Caki2 (cell line): Measurements from ENCODE around the gene DKK3. TPM values are rescaled to one million over a fixed set of nuclear protein-coding genes. Genes with fewer than 3 reads are reported as not detected.
A peak's percentile ranks its signal among the peaks of the same experiment; 100 is the strongest.

Experiments used
- DNase-seq: peaks from one replicate; pipeline ENCODE4 v3.0.0-alpha.2; 2015; ENCODE audit warnings: low read depth
- in situ Hi-C: cut with HindIII; loops from 2 replicates; pipeline ENCODE4 v1.10.0; 2016; ENCODE audit warnings: low sequenced_read_pairs, low pct_unique_long_range_greater_than_20kb, mixed read lengths
- total RNA-seq: library from RNA; depleted of rRNA; stranded (reverse); fragments of >200 nt; shearing (Covaris generic); gene quantifications from 2 replicates; pipeline ENCODE4 v1.2.3, GENCODE V29; 2014; ENCODE audit warnings: low replicate concordance

The DKK3 gene
- total RNA-seq, 1 experiment from 2014 or later: 67.3 TPM

- in situ Hi-C loops: no loop called here
- DNase-seq: no peak
Measured at GRCh38 chr11:11976481-11977127, 31.8 kb downstream of the DKK3 start.

GRCh38 chr11:11975201-11976092, 33.0 kb downstream of the DKK3 start:
- no peak for DNase-seq
- in situ Hi-C loops: no loop called here

- in situ Hi-C loops: no loop called here
Measured at GRCh38 chr11:11973866-11974265, 34.6 kb downstream of the DKK3 start.

GRCh38 chr11:11973361-11973800, 35.0 kb downstream of the DKK3 start:
- no peak for DNase-seq
- in situ Hi-C loops: no loop called here

More at GRCh38 chr11:11973866-11974265, 34.6 kb downstream of the DKK3 start:
- no peak for DNase-seq

GRCh38 chr11:11972730-11973341, 35.6 kb downstream of the DKK3 start:
- in situ Hi-C loops: no loop called here
- DNase-seq: no peak

GRCh38 chr11:11971906-11972547, 36.4 kb downstream of the DKK3 start:
- DNase-seq: no peak
- in situ Hi-C loops: no loop called here

- DNase-seq: no peak
- in situ Hi-C loops: no loop called here
Measured at GRCh38 chr11:11970556-11970955, 37.9 kb downstream of the DKK3 start.

GRCh38 chr11:11969380-11970215, 38.8 kb downstream of the DKK3 start:
- in situ Hi-C loops: no loop called here
- DNase-seq: no peak

GRCh38 chr11:11968511-11969280, 39.7 kb downstream of the DKK3 start:
- in situ Hi-C loops: no loop called here
- DNase-seq: no peak

- in situ Hi-C loops: no loop called here
- no peak for DNase-seq
Measured at GRCh38 chr11:11967669-11968510, 40.5 kb downstream of the DKK3 start.

- in situ Hi-C loops: no loop called here
- peak; percentile 28 for DNase-seq
Measured at GRCh38 chr11:11966826-11967668, 41.4 kb downstream of the DKK3 start.

GRCh38 chr11:11966354-11966741, 42.1 kb downstream of the DKK3 start:
- in situ Hi-C loops: no loop called here
- no peak for DNase-seq

- DNase-seq: no peak
- in situ Hi-C loops: no loop called here
Measured at GRCh38 chr11:11965656-11966353, 42.6 kb downstream of the DKK3 start.

- in situ Hi-C loops: no loop called here
- no peak for DNase-seq
Measured at GRCh38 chr11:11965192-11965591, 43.2 kb downstream of the DKK3 start.

- in situ Hi-C loops: no loop called here
- no peak for DNase-seq
Measured at GRCh38 chr11:11964774-11965150, 43.7 kb downstream of the DKK3 start.
